ENCODE data around the gene GRAP.
"Not testable (repeated sequence)": the region's sequence is repeated elsewhere in the genome, so short reads cannot be mapped to it uniquely, and the experiment has no call there.

GRAP gene

DNA sequence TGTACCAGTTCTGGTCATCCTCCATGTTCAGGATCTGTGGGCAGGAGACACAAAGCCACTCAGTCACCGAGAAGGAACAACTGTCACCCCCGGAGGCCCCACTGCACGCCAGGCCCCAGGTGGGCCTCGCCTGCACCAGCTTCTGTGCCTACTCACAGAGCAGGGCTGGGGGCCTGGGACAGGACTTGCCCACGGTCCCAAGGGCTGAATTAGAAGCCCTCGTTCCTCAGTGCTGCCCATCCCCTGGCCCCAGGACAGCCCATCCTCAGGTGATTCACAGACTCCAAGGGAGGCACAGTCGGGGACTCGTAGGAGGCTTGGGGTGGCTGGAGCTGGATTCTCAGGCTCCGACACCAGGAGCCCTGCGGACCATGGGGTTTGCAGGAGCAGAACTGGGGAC, 4.9 kb downstream of the GRAP start:
- DNase-seq: not testable (repeated sequence)

DNA sequence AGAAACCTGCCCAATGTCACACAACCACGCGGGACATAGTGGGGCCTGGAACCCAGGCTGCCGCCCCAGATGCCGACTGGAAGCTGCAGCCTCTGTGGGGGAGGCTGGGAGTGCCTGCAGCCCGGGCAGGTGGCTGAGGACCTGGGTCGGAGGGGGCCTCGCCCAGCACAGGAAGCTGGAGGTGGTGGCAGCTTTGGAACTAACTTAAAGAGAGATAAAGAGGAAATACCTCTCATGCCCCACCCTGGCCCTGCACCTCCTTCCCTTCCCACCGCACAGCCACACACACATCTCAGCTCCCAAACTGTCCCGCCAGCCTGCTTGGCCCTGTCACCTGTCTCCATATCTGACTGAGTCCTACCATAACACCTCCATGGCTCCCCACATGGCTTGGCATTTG, 6.4 kb downstream of the GRAP start:
- not testable (repeated sequence) for DNase-seq

DNA sequence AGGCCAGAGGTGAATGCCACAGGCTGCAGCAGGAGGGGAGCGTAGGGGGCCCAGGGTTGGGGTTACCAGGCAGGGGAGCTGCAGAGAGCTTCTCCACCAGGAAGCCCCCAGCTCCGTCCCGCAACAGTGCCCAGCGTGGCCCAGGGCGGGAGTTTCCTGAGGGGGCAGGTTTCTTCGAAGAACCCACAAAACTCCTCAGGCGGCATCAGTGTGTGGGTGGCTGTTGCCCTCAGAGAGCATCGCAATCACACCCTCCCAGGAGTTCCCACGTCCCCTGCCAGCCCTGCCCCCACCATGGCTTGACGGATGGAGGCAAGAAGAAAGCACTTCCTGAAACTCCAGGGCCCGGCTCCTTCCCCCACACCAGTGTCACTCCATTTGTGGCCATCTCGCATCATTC, 8.0 kb downstream of the GRAP start:
- DNase-seq: not testable (repeated sequence)

DNA sequence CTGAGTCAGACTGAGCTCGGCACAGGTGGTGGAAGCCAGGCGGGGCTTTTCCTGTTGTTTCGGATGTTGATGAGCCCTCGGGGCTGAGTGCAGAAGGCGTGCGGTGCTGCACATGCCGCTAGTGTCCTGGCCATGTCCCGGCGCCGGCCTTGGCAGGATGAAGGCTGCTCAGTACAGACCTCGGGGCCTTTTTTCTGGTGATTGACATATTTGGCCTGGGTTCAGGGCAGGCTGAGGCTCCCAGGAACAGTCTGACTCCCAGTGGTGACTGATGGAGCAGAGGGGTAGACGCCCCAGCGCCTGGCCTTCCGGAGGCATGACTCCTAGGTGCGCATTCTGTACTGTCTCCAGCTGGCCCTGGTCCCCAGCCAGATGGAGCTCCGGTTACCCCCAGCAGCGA, 8.8 kb downstream of the GRAP start:
- not testable (repeated sequence) for DNase-seq

DNA sequence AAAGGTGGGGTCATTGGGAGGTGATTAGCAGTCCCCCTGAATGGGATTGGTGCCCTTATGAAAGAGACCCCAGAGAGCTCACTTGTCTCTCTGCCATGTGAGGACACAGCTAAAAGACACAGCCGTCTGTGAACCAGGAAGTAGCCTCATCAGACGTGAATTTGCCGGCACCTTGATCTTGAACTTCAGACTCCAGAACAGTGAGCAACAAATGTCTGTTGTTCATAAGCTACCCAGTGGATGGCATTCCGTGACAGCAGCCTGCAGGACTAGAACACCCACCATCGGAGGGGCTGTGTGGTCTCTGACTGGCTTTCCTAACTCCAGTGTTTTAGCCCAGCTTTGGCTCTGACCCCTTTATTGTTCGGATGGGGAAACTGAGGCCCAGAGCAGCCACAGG, 9.2 kb downstream of the GRAP start:
- not testable (repeated sequence) for DNase-seq

DNA sequence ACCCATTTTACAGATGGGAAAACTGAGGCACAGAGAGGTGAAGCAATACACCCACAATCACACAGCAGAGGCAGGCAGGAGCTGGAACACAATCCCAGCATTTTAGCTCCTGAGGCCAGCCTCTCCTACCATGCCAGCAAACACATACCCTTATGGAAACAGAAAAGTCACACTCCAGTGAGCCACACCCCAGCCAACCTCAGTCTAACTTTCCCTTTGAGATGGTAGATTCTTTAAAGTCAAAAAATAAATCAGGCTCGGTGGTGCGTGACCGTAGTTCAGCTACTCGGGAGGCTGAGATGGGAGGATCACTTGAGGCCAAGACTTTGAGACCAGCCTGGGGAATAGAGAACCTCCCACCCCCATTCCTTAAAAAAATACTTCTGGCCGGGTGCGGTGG, 10.6 kb downstream of the GRAP start:
- not testable (repeated sequence) for DNase-seq

DNA sequence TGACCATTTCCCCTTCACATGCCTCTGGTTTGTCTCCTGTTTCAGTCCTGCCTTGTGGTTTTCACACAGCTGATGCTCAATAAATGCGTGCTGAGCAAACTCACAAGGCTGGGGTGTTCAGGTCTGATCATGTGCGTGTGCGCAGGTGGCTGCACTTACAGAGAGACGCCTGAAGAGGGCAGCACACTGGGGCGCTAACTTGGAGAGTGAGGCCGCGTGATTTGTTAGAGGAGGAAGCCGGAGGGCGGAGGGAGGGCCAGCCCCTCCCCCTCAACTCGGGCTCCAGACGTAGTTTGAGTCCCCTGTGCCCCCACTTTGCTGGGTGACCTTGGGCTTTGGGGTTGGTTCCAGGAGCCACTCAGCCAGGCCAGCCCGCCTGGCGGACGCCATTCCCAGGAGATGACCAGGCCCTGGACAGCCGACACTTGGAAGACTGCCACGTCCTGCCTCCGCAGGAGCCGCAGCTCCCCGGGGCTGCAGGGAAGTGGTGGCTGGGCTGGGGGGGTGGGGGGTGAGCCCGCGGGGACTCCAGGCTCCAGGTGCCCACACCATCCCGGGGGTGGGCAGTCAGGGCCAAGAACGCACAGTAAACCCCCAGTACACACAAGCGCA, 14.3 kb downstream of the GRAP start:
- DNase-seq: not testable (repeated sequence)

DNA sequence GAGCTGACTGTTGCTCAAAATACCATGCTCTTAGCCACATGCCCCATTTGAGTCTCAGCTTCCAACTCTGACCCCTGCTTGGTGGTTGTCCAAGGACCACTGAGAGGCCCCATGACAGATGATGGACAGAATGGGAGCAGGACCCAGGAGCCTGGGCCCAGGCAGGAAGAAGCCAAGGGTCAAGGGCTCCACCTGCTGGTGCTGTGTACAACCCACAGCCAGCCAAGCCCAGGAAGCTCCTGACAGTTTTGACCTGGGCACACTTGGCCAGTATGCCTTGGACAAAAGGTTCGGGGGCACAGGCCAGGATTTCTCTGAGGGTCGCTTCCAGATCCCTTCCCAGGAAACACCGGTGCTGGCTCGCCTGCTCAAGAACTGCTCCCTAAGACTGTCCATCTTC, 15.0 kb downstream of the GRAP start:
- not testable (repeated sequence) for DNase-seq

DNA sequence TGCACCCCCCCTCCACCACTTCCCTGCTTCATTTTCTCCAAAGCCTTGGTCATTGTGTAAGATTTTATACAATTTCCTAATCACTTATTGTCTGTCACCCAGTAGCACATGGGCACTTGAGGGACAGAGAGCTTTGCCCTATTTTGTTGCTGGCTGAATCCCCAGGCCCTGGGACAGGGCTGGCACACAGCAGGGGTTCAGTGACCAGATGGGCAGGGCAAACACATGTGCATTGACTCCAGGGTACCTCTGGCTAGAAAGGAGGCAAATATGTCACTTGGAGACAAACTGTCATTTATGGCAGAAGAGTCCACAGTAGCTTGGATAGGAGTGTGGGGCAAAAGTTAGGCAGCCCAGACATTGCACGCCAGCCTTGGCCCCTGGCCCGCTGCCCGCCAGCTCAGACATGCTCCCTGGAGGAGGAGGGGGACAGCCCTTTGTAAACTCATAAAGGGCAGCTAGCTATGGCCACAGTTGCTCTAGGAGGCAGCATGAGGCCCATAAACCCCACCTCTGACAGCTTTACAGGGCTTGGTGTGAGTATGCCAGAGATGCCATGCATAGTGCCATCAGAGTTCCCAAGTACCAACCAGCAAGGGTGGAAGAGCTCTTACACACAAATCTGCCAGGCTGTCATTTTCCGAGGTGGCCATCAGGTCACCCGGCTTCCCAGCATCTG, 15.8 kb downstream of the GRAP start:
- not testable (repeated sequence) for DNase-seq

DNA sequence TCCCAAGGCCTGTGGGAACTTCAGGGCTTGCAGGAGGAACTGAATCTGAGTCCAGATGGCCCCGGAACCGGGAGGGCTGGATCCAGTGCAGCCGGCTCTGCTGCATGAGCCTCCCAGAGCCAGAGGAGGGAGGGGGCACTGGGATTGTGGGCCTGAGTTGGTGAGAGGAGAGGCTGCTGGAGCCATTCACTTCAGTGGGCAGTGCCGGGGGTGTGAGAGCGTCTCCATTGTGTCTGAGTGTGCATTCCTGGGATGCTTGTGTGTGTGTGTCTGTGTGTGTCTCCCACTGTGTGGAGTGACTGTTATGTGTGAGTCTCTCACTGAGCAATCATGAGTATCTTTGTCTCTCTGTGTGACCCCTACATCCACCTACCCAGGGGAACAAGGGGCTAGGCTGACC, 17.0 kb downstream of the GRAP start:
- DNase-seq: not testable (repeated sequence)

DNA sequence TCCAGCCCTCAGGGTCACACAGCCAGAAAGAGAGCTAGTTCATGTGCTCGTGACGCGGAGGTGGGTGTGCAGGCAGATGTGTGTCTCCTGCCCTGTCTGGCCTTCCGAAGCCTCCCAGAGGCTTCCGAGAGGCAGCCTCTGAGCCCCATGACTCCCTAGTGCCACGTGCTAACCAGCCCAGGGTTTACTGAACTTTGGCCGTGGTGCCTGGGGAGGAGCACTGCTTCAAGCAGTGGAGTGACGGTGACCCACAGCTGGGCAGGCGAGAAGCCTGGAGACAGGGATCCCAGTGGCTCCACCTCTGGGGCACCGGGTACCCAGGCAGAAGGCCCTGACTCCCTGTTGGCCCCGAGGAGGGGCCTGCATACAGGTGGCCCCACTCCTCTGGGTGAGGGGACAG, 18.1 kb downstream of the GRAP start:
- not testable (repeated sequence) for DNase-seq

DNA sequence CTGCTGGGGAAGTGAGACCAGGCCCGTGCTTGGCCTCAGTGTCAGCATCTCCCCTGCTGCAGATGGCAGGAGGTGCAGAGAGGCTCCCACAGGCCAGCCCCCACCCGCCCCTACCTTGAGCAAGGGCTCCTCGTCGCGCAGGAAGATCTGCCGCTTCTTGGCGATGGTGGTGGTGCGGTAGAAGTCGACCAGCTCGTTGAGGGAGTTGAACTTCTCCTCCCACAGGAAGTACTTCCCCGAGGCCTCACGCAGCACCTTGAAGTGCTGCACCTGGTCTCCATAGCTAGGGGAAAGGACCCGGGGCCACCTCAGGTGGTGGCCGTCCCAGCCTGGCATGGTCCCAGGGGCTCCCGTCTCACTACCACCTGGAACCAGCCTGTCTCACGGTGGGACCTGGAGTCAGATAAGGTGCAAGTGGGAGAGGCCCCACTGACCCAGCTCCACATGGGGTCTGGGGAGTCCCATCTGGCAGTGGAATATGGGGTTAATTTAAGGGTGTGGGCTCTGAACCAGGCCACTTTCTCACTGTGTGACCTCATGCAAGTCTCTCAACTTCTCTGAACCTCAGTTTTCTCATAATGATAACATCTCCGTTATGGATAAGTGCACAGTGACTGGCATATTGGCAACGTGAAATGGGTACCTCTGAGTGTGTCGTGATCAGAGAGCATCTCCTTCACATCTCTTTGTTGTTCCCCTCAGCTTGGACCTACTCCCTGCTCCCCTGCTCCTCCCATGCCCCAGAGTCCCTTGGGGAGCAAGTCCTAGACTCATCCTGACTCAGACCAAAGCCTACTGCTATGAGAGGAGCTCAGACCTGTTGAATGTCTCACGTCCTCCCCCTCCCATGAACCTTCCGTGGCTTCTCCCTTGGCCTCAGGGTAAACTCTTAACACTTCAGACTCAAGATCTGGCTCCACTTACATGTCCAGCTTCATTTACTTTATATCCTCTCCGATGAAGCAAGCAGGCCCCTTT, 22.4 kb downstream of the GRAP start:
- DNase-seq: no peak

DNA sequence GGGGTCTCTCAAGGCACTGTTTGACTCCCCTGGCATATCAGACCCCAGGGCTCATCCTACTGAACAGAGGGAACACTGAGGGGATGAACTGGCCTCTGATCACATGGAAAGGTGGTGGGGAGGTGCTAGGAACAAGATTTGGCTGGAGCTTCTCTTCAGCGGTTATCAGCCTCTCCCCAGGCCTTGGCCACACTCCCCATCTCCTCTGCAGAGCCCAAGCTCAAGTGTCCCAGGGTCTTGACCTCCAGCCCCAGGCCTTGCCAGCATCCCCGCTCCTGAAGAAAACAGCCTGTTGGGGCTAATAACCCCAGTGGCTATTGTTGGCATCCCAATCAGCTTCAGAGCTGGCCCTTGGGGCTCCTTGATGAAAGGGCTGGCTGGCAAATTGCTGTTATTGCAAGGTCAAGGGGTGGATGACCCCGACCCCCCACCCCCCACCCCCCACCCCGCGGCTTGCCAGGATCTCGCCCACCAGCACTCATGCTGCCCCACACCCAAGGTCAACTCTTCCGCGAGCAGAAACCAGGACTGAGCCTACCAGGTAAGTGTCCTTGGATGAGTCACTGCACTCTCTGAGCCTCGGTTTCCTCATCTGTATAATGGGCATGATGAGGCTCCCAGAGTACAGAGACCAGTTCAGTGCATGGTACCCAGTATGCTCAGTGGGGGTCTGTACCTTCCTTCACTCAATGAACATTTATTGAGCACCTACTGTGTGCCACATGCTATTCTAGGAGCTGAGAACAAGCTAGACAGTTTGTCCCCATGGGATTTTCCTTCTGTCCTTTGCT, 23.4 kb downstream of the GRAP start:
- DNase-seq: no peak

DNA sequence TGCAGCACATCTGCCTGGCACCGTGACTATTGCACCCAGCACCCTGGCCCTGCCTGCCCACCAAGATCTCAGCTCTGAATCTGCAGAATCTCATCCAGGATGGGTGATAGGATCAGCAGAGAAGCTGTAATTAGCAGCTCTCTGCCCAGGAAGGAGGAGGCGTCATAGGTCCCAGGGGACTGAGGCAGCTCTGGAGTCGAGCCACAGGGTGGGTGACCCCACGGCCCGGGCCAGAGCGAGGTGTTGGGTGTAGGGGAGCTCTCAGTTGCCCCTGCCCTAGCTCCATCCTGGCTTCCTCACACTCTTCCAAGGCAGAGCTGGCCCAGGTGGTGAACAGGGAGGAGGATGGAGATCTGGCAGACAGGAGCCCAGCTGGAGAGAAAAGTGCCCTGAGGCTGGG, 24.0 kb downstream of the GRAP start:
- no peak for DNase-seq

DNA sequence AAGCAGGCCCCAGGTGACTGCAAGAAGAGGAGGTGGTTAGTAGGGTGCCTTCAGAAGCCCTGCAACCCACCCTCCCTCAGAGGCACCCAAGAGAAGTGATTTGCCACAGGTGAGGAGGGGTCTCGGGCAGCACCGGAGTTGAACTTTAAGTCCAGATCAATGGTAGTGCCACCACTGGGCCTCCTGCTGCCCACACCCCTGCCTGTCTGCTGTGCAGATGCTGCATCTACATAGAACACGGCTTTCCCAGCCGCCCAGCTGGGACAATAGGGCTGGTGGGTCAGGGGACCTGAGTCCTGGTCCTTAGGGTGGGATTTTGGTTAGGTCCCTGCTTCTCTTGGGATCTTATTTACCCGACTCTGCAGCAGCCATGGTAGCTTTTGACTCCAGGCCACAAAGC, 24.6 kb downstream of the GRAP start:
- DNase-seq: no peak

DNA sequence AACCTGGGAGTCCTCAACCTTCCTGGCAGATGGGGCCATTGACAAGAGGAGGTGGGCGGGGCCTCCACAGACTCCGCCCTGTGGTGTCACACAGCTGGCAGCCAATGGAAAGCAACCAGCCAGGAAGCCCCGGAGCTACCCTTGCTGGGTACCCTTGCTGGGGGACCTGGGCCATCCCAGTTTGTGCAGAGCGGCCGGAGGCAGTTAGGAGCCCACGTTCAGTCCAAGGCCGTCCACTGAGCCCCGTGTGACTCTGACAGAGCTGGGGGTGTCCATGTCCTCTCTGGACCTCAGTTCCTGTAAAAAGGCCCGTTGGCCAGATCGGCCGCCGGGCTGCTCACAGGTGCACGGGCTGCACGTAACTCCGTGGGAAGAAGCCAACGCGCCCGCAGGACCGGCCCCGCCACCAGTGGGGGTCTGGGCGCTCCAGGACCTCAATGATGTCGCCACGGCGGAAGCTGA, 25.1 kb downstream of the GRAP start:
- DNase-seq: no peak

DNA sequence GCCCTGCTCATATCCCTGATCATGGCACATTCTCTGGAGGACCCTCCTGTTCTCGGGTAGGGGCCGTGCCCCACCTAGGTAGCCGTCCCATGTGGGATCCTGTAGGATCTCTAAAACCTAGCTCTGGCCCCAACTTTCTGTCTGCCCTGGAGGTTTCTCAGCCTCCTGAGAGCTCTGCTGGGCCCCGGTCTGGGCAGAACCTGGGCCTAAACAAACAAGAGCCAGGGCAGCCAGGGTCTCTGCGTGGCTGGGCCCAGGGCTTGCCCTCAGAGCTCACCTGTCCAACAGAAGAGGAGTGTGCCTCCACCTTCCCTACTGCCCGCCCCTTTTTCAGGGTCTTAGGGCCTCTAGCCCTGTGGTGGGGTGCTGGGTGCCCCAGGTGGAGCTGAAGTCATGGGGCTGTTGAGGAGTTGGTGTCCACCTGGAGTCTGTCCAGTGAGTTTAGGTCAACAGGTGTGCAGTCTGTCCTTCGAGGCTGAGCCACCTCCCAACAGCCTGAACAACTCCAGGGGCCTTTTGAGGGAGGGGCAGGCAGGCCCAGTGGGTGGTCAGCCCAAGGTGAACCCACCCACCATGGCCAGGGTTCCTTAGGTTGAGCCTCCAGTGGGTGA, 25.6 kb downstream of the GRAP start:
- not testable (repeated sequence) for DNase-seq

DNA sequence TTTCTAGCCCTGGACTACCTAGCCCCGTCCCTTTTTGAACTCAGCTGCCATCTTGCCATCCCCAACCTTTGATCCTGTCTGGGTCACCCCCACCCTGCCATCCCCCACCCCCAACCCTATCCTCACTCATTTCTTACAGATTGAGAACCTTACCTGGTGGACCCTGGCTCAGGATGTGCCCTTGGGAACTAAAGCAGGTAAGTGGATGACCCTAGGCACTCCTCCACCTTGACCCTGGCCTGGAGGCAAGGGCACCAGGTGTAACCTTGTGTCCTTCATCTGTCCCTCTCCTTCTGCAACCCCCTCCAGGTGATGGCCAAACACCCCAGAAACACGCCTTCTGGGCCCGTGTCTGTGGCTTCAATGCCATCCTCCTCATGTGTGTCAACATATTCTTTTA, 26.7 kb downstream of the GRAP start:
- DNase-seq: no peak

DNA sequence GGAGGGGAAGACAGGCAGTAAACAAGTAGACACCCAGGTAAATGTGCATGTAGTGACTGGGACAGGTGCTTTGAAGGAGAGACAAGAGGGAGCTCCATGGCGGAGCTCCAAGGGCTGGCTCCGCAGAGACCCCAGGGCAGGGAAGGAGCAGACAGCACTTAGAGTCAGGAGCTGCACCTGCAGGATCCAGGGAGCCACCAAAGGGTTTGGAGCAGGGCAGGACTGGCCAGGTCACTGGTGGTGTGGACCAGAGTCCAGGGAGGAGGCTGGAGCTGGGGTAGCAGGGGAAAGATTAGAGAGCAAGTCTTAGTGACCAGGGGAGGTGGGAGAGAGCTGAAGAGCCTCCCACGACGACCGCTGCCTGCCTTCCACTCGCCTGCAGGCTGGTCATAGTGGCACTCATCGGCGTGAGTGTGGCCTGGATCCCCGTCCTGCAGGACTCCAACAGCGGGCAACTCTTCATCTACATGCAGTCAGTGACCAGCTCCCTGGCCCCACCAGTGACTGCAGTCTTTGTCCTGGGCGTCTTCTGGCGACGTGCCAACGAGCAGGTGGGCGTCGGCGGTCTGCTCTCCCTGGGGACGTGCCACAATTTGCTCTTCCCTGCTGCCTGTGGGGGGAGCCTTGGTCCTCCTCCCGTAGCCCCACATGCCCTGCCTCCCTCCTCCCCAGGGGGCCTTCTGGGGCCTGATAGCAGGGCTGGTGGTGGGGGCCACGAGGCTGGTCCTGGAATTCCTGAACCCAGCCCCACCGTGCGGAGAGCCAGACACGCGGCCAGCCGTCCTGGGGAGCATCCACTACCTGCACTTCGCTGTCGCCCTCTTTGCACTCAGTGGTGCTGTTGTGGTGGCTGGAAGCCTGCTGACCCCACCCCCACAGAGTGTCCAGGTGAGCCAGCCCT, 27.5 kb downstream of the GRAP start:
- no peak for DNase-seq

DNA sequence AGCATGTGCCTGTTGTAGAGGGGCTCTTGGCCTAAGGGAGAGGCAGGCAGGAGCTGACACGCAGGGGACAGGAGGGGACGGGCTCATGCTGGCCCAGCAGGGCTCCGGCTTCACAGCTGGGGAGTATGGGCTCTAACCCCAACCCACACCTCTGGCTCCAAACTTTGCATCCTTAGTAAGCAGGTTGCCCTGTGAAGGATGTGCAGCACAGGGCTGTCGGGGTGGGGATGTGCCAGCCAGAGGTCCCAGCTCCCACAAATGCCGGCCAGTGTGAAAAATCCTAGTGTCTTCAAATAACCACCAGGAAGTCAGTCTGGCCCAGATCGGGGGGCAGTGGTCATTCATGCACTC, 28.2 kb downstream of the GRAP start:
- no peak for DNase-seq
